GM12878 (cell line): ENCODE data around the gene NCAM1.

Experiments used
- CTCF ChIP-seq, 3 experiments: IDR thresholded peaks in 2 of 3; conservative IDR thresholded peaks in 1 of 3; 2 replicates each; pipeline ENCODE4 v1.5.1; 2011; ENCODE audit warnings: low read depth in 3 of 3, low read length in 3 of 3, mild to moderate bottlenecking in 3 of 3, control low read depth in 2 of 3, moderate library complexity in 2 of 3, inconsistent platforms in 1 of 3, mixed read lengths in 1 of 3; ENCODE audit not compliant: control insufficient read depth in 2 of 3, insufficient read depth in 1 of 3; ENCODE audit errors: extremely low read depth in 1 of 3
- EP300 ChIP-seq, 2 experiments: fragments of 150-350 bp in 1 of 2; IDR thresholded peaks; 2 replicates each; pipeline ENCODE4 v1.6.1; 2011 to 2012; ENCODE audit warnings: low read depth in 2 of 2, low read length in 2 of 2, borderline replicate concordance in 1 of 2, improper control_type of control experiment in 1 of 2, inconsistent platforms in 1 of 2; ENCODE audit not compliant: control insufficient read depth in 1 of 2
- EZH2 ChIP-seq: IDR thresholded peaks from 2 replicates; pipeline ENCODE4 v1.6.1; 2012; ENCODE audit warnings: low read depth, mild to moderate bottlenecking, control low read depth, inconsistent platforms, low read length, borderline replicate concordance; ENCODE audit not compliant: control insufficient read depth
- JUND ChIP-seq: IDR thresholded peaks from 2 replicates; pipeline ENCODE4 v1.6.1; 2012; ENCODE audit warnings: low read depth, mild to moderate bottlenecking, low read length, improper control_type of control experiment, moderate library complexity
- KDM1A ChIP-seq: fragments of 200-600 bp; sonication (generic); IDR thresholded peaks from 2 replicates; pipeline ENCODE4 v1.6.1; 2016; ENCODE audit warnings: borderline replicate concordance
- POLR2A ChIP-seq: IDR thresholded peaks from 2 replicates; pipeline ENCODE4 v1.6.1; 2011; ENCODE audit warnings: low read depth, mild to moderate bottlenecking, low read length
- RAD21 ChIP-seq: IDR thresholded peaks from 2 replicates; pipeline ENCODE4 v1.6.1; 2011; ENCODE audit warnings: mild to moderate bottlenecking, low read depth, low read length, moderate library complexity; ENCODE audit not compliant: insufficient read depth
- RBBP5 ChIP-seq: fragments of 200-600 bp; sonication (generic); conservative IDR thresholded peaks from 2 replicates; pipeline ENCODE4 v1.6.1; 2016
- ZNF24 ChIP-seq: fragments of 450-650 bp; IDR thresholded peaks from 2 replicates; pipeline ENCODE4 v1.6.1; 2017; ENCODE audit warnings: antibody characterized with exemption, mild to moderate bottlenecking
- TF ChIP-seq, protein P1 (sequence below): IDR thresholded peaks from 2 replicates; pipeline ENCODE4 v1.6.1; 2011; ENCODE audit warnings: low read depth, mild to moderate bottlenecking, low read length, moderate library complexity, borderline replicate concordance; ENCODE audit errors: extremely low read depth
- TF ChIP-seq, protein P2 (sequence below): IDR thresholded peaks from 2 replicates; pipeline ENCODE4 v1.6.1; 2012; ENCODE audit warnings: low read length, inconsistent platforms

- TF ChIP-seq KDM1A (no peak), EP300 (IDR thresholded peaks at IDR 0.05; ENCODE audit: borderline replicate concordance in 1 of 2, control insufficient read depth in 1 of 2, low read depth in 2 of 2, low read length in 2 of 2) (no peak), JUND (no peak), CTCF (IDR thresholded peaks at IDR 0.05 in 2 of 3, conservative IDR thresholded peaks at IDR 0.05 in 1 of 3; ENCODE audit: control insufficient read depth in 2 of 3, extremely low read depth in 1 of 3, insufficient read depth in 1 of 3, low read depth in 3 of 3, low read length in 3 of 3) (peak; percentile 92 to 97 (median 95); a peak in 5 of 6 replicates), RAD21 (peak; percentile 97), POLR2A (no peak), EZH2 (no peak), RBBP5 (no peak), ZNF24 (0 out of 2 replicates have a peak, but pooled peaks have one; percentile 15)
- TF ChIP-seq, protein P1, sequence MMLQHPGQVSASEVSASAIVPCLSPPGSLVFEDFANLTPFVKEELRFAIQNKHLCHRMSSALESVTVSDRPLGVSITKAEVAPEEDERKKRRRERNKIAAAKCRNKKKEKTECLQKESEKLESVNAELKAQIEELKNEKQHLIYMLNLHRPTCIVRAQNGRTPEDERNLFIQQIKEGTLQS, result peak; percentile 32; the same call in 1 of the 2 replicates
- TF ChIP-seq, protein P2, sequence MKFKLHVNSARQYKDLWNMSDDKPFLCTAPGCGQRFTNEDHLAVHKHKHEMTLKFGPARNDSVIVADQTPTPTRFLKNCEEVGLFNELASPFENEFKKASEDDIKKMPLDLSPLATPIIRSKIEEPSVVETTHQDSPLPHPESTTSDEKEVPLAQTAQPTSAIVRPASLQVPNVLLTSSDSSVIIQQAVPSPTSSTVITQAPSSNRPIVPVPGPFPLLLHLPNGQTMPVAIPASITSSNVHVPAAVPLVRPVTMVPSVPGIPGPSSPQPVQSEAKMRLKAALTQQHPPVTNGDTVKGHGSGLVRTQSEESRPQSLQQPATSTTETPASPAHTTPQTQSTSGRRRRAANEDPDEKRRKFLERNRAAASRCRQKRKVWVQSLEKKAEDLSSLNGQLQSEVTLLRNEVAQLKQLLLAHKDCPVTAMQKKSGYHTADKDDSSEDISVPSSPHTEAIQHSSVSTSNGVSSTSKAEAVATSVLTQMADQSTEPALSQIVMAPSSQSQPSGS, result no peak
These were observed 344.5 kb downstream of the NCAM1 start for GRCh38 chr11:113305440-113306336.
